ENCODE results near the gene NUDT3. TPM values are rescaled to one million over a fixed set of nuclear protein-coding genes. Genes with fewer than 3 reads are reported as not detected.
A peak's percentile ranks its signal among the peaks of the same experiment; 100 is the strongest.

Gene NUDT3
- total and polyA plus RNA-seq, 9 of the 15 experiments (the other 6 are each of a cell fraction or from before 2014, with no cell fraction given), result 5.4 to 81.2 (median 56.4) TPM

GRCh38 chr6:34276881-34277762 lies 115.3 kb downstream of the NUDT3 start (continued):
- TF ChIP-seq SNIP1 (IDR thresholded peaks at IDR 0.05; ENCODE audit: low read depth) (no peak), NR3C1 (CRISPR knock-in tag; IDR thresholded peaks at IDR 0.05) (no peak), ETS2 (tag; IDR thresholded peaks at IDR 0.05; ENCODE audit: borderline replicate concordance, poor library complexity, severe bottlenecking) (no peak), HDAC2 (IDR thresholded peaks at IDR 0.05) (peak; percentile 87), PKNOX1 (IDR thresholded peaks at IDR 0.05) (peak; percentile 69), OTX1 (CRISPR knock-in tag; IDR thresholded peaks at IDR 0.05) (peak; percentile 83; the same call in 1 of the 2 replicates), ETV6 (IDR thresholded peaks at IDR 0.05; ENCODE audit: borderline replicate concordance in 1 of 2, low read depth in 2 of 2, low read length in 1 of 2) (peak in 1 of 2 experiments; percentile 29; a peak in 1 of 4 replicates), ETV6 (CRISPR knock-in tag; IDR thresholded peaks at IDR 0.05; ENCODE audit: borderline replicate concordance) (no peak), CBX2 (IDR thresholded peaks at IDR 0.05; ENCODE audit: insufficient read depth, low read length, poor library complexity, severe bottlenecking) (no peak), DACH1 (IDR thresholded peaks at IDR 0.05; ENCODE audit: partially characterized antibody) (no peak), ARID1B (IDR thresholded peaks at IDR 0.05) (peak; percentile 86), EP300 (IDR thresholded peaks at IDR 0.05; ENCODE audit: low read length) (peak; percentile 63; the same call in 1 of the 2 replicates), EP400 (IDR thresholded peaks at IDR 0.05) (peak; percentile 43; the same call in 1 of the 2 replicates), KLF1 (tag; IDR thresholded peaks at IDR 0.05) (no peak), TARDBP (IDR thresholded peaks at IDR 0.05) (no peak), TRIM24 (IDR thresholded peaks at IDR 0.05) (peak; percentile 40 to 47; a peak in 1 of 4 replicates), POLR3G (IDR thresholded peaks at IDR 0.05; ENCODE audit: extremely low read depth, insufficient read length, insufficient replicate concordance) (no peak), MECOM (CRISPR knock-in tag; IDR thresholded peaks at IDR 0.05) (peak; percentile 93), ETS1 (conservative IDR thresholded peaks at IDR 0.05; ENCODE audit: control insufficient read depth, low read depth, low read length) (no peak), NONO (IDR thresholded peaks at IDR 0.05; ENCODE audit: low read depth in 2 of 2, low read length in 1 of 2) (no peak), ERF (CRISPR knock-in tag; IDR thresholded peaks at IDR 0.05) (peak; percentile 68; the same call in 1 of the 2 replicates), SMARCE1 (IDR thresholded peaks at IDR 0.05) (peak; percentile 75), ZNF436 (CRISPR knock-in tag; IDR thresholded peaks at IDR 0.05) (no peak), ZNF668 (CRISPR knock-in tag; IDR thresholded peaks at IDR 0.05) (no peak), SRSF9 (IDR thresholded peaks at IDR 0.05; ENCODE audit: borderline replicate concordance, low read depth, low read length) (no peak)
- TF ChIP-seq, protein P1, sequence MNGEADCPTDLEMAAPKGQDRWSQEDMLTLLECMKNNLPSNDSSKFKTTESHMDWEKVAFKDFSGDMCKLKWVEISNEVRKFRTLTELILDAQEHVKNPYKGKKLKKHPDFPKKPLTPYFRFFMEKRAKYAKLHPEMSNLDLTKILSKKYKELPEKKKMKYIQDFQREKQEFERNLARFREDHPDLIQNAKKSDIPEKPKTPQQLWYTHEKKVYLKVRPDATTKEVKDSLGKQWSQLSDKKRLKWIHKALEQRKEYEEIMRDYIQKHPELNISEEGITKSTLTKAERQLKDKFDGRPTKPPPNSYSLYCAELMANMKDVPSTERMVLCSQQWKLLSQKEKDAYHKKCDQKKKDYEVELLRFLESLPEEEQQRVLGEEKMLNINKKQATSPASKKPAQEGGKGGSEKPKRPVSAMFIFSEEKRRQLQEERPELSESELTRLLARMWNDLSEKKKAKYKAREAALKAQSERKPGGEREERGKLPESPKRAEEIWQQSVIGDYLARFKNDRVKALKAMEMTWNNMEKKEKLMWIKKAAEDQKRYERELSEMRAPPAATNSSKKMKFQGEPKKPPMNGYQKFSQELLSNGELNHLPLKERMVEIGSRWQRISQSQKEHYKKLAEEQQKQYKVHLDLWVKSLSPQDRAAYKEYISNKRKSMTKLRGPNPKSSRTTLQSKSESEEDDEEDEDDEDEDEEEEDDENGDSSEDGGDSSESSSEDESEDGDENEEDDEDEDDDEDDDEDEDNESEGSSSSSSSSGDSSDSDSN (IDR thresholded peaks at IDR 0.05; ENCODE audit: borderline replicate concordance in 1 of 2, low read depth in 2 of 2, low read length in 2 of 2), result no peak
